ENCODE data around the gene UCK1. TPM values are rescaled to one million over a fixed set of nuclear protein-coding genes. Genes with fewer than 3 reads are reported as not detected.

UCK1 gene
- total RNA-seq, 2 donors from 2014 or later = 47.6 to 48.2 TPM

GRCh38 chr9:131578021-131578420, 47.0 kb upstream of the UCK1 start:
- no peak overlapping the region for H3K4me3 ChIP-seq
- no peaks in the 10 kb centered on the region for H3K4me1 ChIP-seq (replicated peaks)
- no peaks in the 10 kb centered on the region for H3K9me3 ChIP-seq
- no peak overlapping the region for H3K27ac ChIP-seq
- peaks cover 9 to 11% of the 10 kb centered on the region in 2 donors for H3K36me3 ChIP-seq
- intact Hi-C loops (cut with DNase I) = no loop called here
- H3K27me3 ChIP-seq (replicated peaks; ENCODE audit: insufficient read depth) = no peaks in the 10 kb centered on the region
- TF ChIP-seq POLR2AphosphoS5 (IDR thresholded peaks at IDR 0.05) = no peak
- TF ChIP-seq CTCF (IDR thresholded peaks at IDR 0.05) = no peak
- no peak for TF ChIP-seq POLR2A (IDR thresholded peaks at IDR 0.05)
- DNase-seq (ENCODE audit: low spot score) = no peak
- 83% methylated on average over 10 of the region's 13 CpGs for WGBS

GRCh38 chr9:131577005-131578000, 46.2 kb upstream of the UCK1 start:
- Histone ChIP-seq H3K4me1 (replicated peaks) (no peaks in the 10 kb centered on the region), H3K4me3 (no peak overlapping the region), H3K27me3 (replicated peaks; ENCODE audit: insufficient read depth) (no peaks in the 10 kb centered on the region), H3K27ac (no peak overlapping the region), H3K9me3 (no peaks in the 10 kb centered on the region), H3K36me3 (peaks cover 9 to 11% of the 10 kb centered on the region in 2 donors)
- 85% methylated on average over 25 of the region's 25 CpGs for WGBS
- no peak for TF ChIP-seq CTCF (IDR thresholded peaks at IDR 0.05)
- no peak for DNase-seq (ENCODE audit: low spot score)
- intact Hi-C loops (cut with DNase I) = no loop called here

- Histone ChIP-seq H3K27me3 (replicated peaks; ENCODE audit: insufficient read depth) (no peaks in the 10 kb centered on the region), H3K27ac (no peak overlapping the region), H3K4me3 (no peak overlapping the region), H3K4me1 (replicated peaks) (no peaks in the 10 kb centered on the region), H3K9me3 (no peaks in the 10 kb centered on the region), H3K36me3 (peaks cover 6 to 9% of the 10 kb centered on the region in 2 donors)
- WGBS = 93% methylated on average over 23 of the region's 23 CpGs
- TF ChIP-seq POLR2AphosphoS5 (IDR thresholded peaks at IDR 0.05) (no peak), CTCF (IDR thresholded peaks at IDR 0.05) (no peak), POLR2A (IDR thresholded peaks at IDR 0.05) (no peak)
- DNase-seq (ENCODE audit: low spot score) = no peak
- intact Hi-C loops (cut with DNase I) = no loop called here
Measured at GRCh38 chr9:131575946-131576853, 45.1 kb upstream of the UCK1 start.

- no peaks in the 10 kb centered on the region for H3K9me3 ChIP-seq
- WGBS = 89% methylated on average over 14 of the region's 17 CpGs
- H3K4me3 ChIP-seq = no peak overlapping the region
- TF ChIP-seq POLR2AphosphoS5 (IDR thresholded peaks at IDR 0.05) (no peak), POLR2A (IDR thresholded peaks at IDR 0.05) (no peak), CTCF (IDR thresholded peaks at IDR 0.05) (no peak)
- H3K4me1 ChIP-seq (replicated peaks) = no peaks in the 10 kb centered on the region
- no peak overlapping the region for H3K27ac ChIP-seq
- intact Hi-C loops (cut with DNase I) = no loop called here
- H3K36me3 ChIP-seq = peaks cover 5 to 6% of the 10 kb centered on the region in 2 donors
- DNase-seq (ENCODE audit: low spot score) = no peak
- H3K27me3 ChIP-seq (replicated peaks; ENCODE audit: insufficient read depth) = no peaks in the 10 kb centered on the region
Measured at GRCh38 chr9:131574730-131575640, 43.9 kb upstream of the UCK1 start.
